H9 (cell line): ENCODE results near the gene NEK6. TPM values are rescaled to one million over a fixed set of nuclear protein-coding genes. Genes with fewer than 3 reads are reported as not detected.

ENCODE experiments used
- DNase-seq: peaks from one replicate; pipeline ENCODE4 v3.0.0-alpha.2; 2017
- H2AFZ ChIP-seq: one replicate; pipeline ENCODE4 v1.6.1; 2013; ENCODE audit warnings: mild to moderate bottlenecking, low read length, control low read depth, moderate library complexity
- H2AK5ac ChIP-seq: 2 replicates; pipeline ENCODE4 v1.6.1; 2013; ENCODE audit warnings: low read length, control low read depth, mixed read lengths; ENCODE audit not compliant: insufficient read length
- H2BK120ac ChIP-seq: one replicate; pipeline ENCODE4 v1.6.1; 2013; ENCODE audit warnings: low read depth, mild to moderate bottlenecking, low read length, control low read depth, inconsistent platforms; ENCODE audit not compliant: poor library complexity, severe bottlenecking
- H2BK12ac ChIP-seq: 2 replicates; pipeline ENCODE4 v1.6.1; 2013; ENCODE audit warnings: low read length, control low read depth, mixed read lengths, low read depth; ENCODE audit not compliant: insufficient read length
- H2BK15ac ChIP-seq: 2 replicates; pipeline ENCODE4 v1.6.1; 2013; ENCODE audit warnings: low read depth, low read length, control low read depth
- H2BK20ac ChIP-seq: one replicate; pipeline ENCODE4 v1.6.1; 2013; ENCODE audit warnings: low read depth, mild to moderate bottlenecking, low read length, control low read depth, inconsistent platforms; ENCODE audit not compliant: poor library complexity, severe bottlenecking
- H2BK5ac ChIP-seq: 2 replicates; pipeline ENCODE4 v1.6.1; 2013; ENCODE audit warnings: low read length, control low read depth, mixed read lengths; ENCODE audit not compliant: insufficient read length
- H3K14ac ChIP-seq: 2 replicates; pipeline ENCODE4 v1.6.1; 2013; ENCODE audit warnings: low read length, control low read depth; ENCODE audit not compliant: insufficient read depth
- H3K18ac ChIP-seq: 2 replicates; pipeline ENCODE4 v1.6.1; 2013; ENCODE audit warnings: low read depth, mild to moderate bottlenecking, mixed read lengths, low read length, control low read depth; ENCODE audit not compliant: insufficient read length
- H3K23ac ChIP-seq: 2 replicates; pipeline ENCODE4 v1.6.1; 2013; ENCODE audit warnings: low read length, control low read depth, mixed read lengths, low read depth; ENCODE audit not compliant: insufficient read length
- H3K23me2 ChIP-seq: 2 replicates; pipeline ENCODE4 v1.6.1; 2013; ENCODE audit warnings: low read depth, mild to moderate bottlenecking, mixed read lengths, low read length, control low read depth; ENCODE audit not compliant: insufficient read length, poor library complexity, severe bottlenecking
- H3K27ac ChIP-seq: 2 replicates; pipeline ENCODE4 v1.5.1; 2013; ENCODE audit warnings: low read length, control low read depth, mixed read lengths, low read depth; ENCODE audit not compliant: insufficient read length
- H3K27me3 ChIP-seq: 2 replicates; pipeline ENCODE4 v1.6.1; 2013; ENCODE audit warnings: low read length, control low read depth, inconsistent platforms; ENCODE audit not compliant: insufficient read depth
- H3K4ac ChIP-seq: 2 replicates; pipeline ENCODE4 v1.6.1; 2013; ENCODE audit warnings: low read depth, mild to moderate bottlenecking, control low read depth, inconsistent platforms, low read length, moderate library complexity
- H3K4me1 ChIP-seq: 2 replicates; pipeline ENCODE4 v1.6.1; 2013; ENCODE audit warnings: low read length, control low read depth, inconsistent platforms; ENCODE audit not compliant: insufficient read depth
- H3K4me2 ChIP-seq: 2 replicates; pipeline ENCODE4 v1.6.1; 2013; ENCODE audit warnings: low read length, control low read depth, mixed read lengths; ENCODE audit not compliant: insufficient read length, insufficient read depth
- H3K56ac ChIP-seq: 2 replicates; pipeline ENCODE4 v1.6.1; 2013; ENCODE audit warnings: low read depth, mild to moderate bottlenecking, mixed read lengths, low read length, control low read depth; ENCODE audit not compliant: insufficient read length
- H3K79me1 ChIP-seq: 2 replicates; pipeline ENCODE4 v1.6.1; 2013; ENCODE audit warnings: low read depth, mild to moderate bottlenecking, moderate library complexity, low read length, control low read depth, inconsistent platforms; ENCODE audit not compliant: insufficient read depth, poor library complexity, severe bottlenecking
- H3K79me2 ChIP-seq: 2 replicates; pipeline ENCODE4 v1.6.1; 2013; ENCODE audit warnings: low read length, control low read depth, inconsistent platforms; ENCODE audit not compliant: insufficient read depth
- H3K9ac ChIP-seq: 2 replicates; pipeline ENCODE4 v1.6.1; 2013; ENCODE audit warnings: low read length, control low read depth, mixed read lengths; ENCODE audit not compliant: insufficient read length; ENCODE audit errors: extremely low read depth
- H3K9me3 ChIP-seq: one replicate; pipeline ENCODE4 v1.6.1; 2013; ENCODE audit warnings: low read depth, low read length, inconsistent platforms; ENCODE audit not compliant: control insufficient read depth
- H3T11ph ChIP-seq: one replicate; pipeline ENCODE4 v1.6.1; 2013; ENCODE audit warnings: mild to moderate bottlenecking, low read length, control low read depth, inconsistent platforms
- H4K20me1 ChIP-seq: one replicate; pipeline ENCODE4 v1.6.1; 2013; ENCODE audit not compliant: control insufficient read depth, insufficient read length, insufficient read depth
- H4K5ac ChIP-seq: 2 replicates; pipeline ENCODE4 v1.6.1; 2013; ENCODE audit warnings: low read depth, mild to moderate bottlenecking, mixed read lengths, low read length, control low read depth; ENCODE audit not compliant: insufficient read length
- H4K8ac ChIP-seq: replicated peaks from 2 replicates; pipeline ENCODE4 v1.6.1; 2013; ENCODE audit warnings: low read length, control low read depth, mixed read lengths, low read depth; ENCODE audit not compliant: insufficient read length
- H4K91ac ChIP-seq: 2 replicates; pipeline ENCODE4 v1.6.1; 2013; ENCODE audit warnings: low read depth, mild to moderate bottlenecking, moderate library complexity, mixed read lengths, low read length, control low read depth; ENCODE audit not compliant: insufficient read length
- H3K27ac Mint-ChIP-seq, 3 experiments: 2 replicates in 2 of 3; 3 replicates in 1 of 3; pipeline ENCODE4 v1.8.0; 2020 to 2021; ENCODE audit warnings: mixed read lengths in 3 of 3, mild to moderate bottlenecking in 1 of 3, moderate library complexity in 1 of 3
- H3K27me3 Mint-ChIP-seq: 2 replicates; pipeline ENCODE4 v1.8.0; 2021; ENCODE audit warnings: low read depth, mild to moderate bottlenecking, moderate library complexity, mixed read lengths
- H3K36me3 Mint-ChIP-seq, 3 experiments: 2 replicates in 2 of 3; 3 replicates in 1 of 3; pipeline ENCODE4 v1.8.0; 2020 to 2021; ENCODE audit warnings: low read depth in 3 of 3, mixed read lengths in 3 of 3; ENCODE audit not compliant: insufficient read depth in 1 of 3
- H3K4me1 Mint-ChIP-seq, 2 experiments: 2 replicates each; pipeline ENCODE4 v1.8.0; 2020; ENCODE audit warnings: mixed read lengths in 2 of 2
- H3K4me3 Mint-ChIP-seq, 2 experiments: 2 replicates in 1 of 2; 3 replicates in 1 of 2; pipeline ENCODE4 v1.8.0; 2020 to 2021; ENCODE audit warnings: mild to moderate bottlenecking in 2 of 2, mixed read lengths in 2 of 2, moderate library complexity in 1 of 2
- H3K9me3 Mint-ChIP-seq, 2 experiments: 2 replicates in 1 of 2; 3 replicates in 1 of 2; pipeline ENCODE4 v1.8.0; 2020; ENCODE audit warnings: mild to moderate bottlenecking in 2 of 2, mixed read lengths in 2 of 2, moderate library complexity in 1 of 2
- WGBS: extraction: QIAGEN DNeasy Blood & Tissue Kit; methylation state at CpG from one replicate; pipeline ENCODE4 v1.1.7; 2013; ENCODE audit warnings: missing lambda C conversion rate, low lambda C conversion rate, mixed read lengths; ENCODE audit not compliant: insufficient read length; ENCODE audit errors: extremely low coverage; 5-methylcytosine and 5-hydroxymethylcytosine counted together
- total RNA-seq: library from RNA; stranded (reverse); gene quantifications from 2 replicates; pipeline ENCODE4 v1.2.1, GENCODE V29; 2021
- TF ChIP-seq, protein P1 (sequence below): fragments of 200-600 bp; sonication (generic); conservative IDR thresholded peaks from 3 replicates; pipeline ENCODE4 v1.8.0; 2021; ENCODE audit warnings: antibody characterized with exemption, mild to moderate bottlenecking

Gene NEK6
- total RNA-seq, 1 experiment from 2014 or later = 14.3 TPM

DNA sequence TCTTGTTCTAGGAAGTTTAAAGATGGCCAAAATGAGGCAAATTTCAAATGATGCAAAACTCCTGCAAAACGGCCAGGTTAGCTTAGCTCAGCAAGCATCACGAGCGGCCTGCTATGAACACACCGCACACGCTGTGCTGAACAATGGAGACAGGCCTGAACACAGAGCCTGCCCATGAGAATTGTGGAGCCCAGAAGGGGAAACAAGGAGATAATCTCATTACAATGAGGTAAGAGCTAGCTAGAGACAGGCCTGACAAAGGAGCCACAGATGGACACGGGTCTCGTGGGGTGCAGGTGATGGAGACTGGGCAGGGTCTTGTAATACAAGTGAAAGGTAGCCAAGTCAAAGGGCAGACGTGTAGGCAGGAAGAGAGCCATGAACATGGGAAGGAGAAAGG, 107.3 kb downstream of the NEK6 start:
- H3K4me1 Mint-ChIP-seq = peaks cover 9 to 21% of the 10 kb centered on the region in 2 experiments; a peak in 3 of 4 replicates
- H2BK15ac ChIP-seq = no peak overlapping the region
- DNase-seq = no peak

More for the DNA sequence above, 107.3 kb downstream of the NEK6 start:
- Histone ChIP-seq H3K4me1 (no peaks in the 10 kb centered on the region), H3K18ac (no peak overlapping the region), H2BK5ac (no peak overlapping the region), H3K4ac (no peak overlapping the region), H3K23me2 (no peaks in the 10 kb centered on the region), H3K27me3 (no peaks in the 10 kb centered on the region), H2AFZ (no peak overlapping the region), H3K79me2 (peaks cover 9% of the 10 kb centered on the region; the same call in 1 of the 2 replicates), H3K9me3 (no peaks in the 10 kb centered on the region), H3K23ac (no peak overlapping the region), H3K14ac (no peak overlapping the region; the same call in 1 of the 2 replicates), H3K79me1 (peaks cover 7% of the 10 kb centered on the region), H3K9ac (no peak overlapping the region), H4K5ac (no peak overlapping the region), H2AK5ac (no peak overlapping the region), H2BK120ac (no peak overlapping the region), H3T11ph (no peak overlapping the region), H3K27ac (no peak overlapping the region), H4K91ac (no peak overlapping the region), H3K4me2 (no peak overlapping the region), H4K8ac (peak overlapping the region; percentile 81), H2BK20ac (no peak overlapping the region), H3K56ac (no peak overlapping the region), H4K20me1 (no peaks in the 10 kb centered on the region), H2BK12ac (no peak overlapping the region)
- Mint-ChIP-seq H3K27ac (peak overlapping the region in 1 of 3 experiments; percentile 49; a peak in 3 of 7 replicates), H3K27me3 (no peaks in the 10 kb centered on the region), H3K36me3 (peaks cover 0 to 4% (median 2%) of the 10 kb centered on the region in 3 experiments; a peak in 2 of 7 replicates), H3K4me3 (no peak overlapping the region), H3K9me3 (no peaks in the 10 kb centered on the region)
- TF ChIP-seq, protein P1, sequence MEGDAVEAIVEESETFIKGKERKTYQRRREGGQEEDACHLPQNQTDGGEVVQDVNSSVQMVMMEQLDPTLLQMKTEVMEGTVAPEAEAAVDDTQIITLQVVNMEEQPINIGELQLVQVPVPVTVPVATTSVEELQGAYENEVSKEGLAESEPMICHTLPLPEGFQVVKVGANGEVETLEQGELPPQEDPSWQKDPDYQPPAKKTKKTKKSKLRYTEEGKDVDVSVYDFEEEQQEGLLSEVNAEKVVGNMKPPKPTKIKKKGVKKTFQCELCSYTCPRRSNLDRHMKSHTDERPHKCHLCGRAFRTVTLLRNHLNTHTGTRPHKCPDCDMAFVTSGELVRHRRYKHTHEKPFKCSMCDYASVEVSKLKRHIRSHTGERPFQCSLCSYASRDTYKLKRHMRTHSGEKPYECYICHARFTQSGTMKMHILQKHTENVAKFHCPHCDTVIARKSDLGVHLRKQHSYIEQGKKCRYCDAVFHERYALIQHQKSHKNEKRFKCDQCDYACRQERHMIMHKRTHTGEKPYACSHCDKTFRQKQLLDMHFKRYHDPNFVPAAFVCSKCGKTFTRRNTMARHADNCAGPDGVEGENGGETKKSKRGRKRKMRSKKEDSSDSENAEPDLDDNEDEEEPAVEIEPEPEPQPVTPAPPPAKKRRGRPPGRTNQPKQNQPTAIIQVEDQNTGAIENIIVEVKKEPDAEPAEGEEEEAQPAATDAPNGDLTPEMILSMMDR = no peak
- no CpG with 5 or more reads among the region's 8 CpGs for WGBS
